ENCODE measurements around the gene WNK3.

Gene WNK3

DNA sequence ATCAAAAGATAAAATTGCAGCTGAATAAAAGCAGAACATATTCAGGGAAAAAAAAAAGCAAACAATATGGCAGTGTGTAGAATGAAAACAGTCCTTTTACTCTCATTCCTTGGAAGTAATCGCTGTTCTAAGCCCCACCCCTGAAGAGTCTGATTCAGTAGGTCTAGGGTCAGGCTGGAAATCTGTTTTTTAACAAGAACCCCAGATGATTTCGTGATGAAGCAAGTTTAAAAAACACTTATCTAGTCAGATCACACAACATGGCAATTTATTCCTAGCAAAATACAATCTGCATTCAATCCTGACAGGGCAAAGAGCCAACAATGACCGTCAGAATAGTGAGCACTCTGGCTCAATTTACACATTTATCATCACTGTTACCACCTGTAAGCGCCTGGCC is 190.9 kb downstream of the WNK3 start:
- DNase-seq (ENCODE audit: low spot score), result no peak

DNA sequence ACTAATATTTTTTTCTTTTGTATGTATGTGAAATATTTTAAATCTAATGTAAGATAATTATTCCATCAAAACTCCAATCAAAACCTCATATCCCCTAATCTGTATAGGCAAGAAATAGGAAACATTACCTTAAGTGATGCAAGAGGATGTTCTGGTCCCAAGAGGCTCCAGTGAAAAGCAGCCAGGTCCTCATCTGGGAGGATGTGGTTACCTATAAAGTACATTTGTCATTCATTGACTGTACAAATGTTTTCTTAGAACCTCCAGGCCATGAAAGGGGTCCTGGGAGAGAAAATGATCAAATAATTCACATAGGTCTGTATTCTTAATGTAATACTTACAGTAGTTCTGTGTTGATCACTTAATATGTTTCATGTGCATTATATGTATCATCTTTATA is 200.3 kb downstream of the WNK3 start:
- DNase-seq (ENCODE audit: low spot score), result no peak

Data from hepatic stellate cell (primary cell).